Calu3 (cell line): ENCODE measurements around the gene PPP1R36. TPM values are rescaled to one million over a fixed set of nuclear protein-coding genes. Genes with fewer than 3 reads are reported as not detected.

Source experiments
- BruUV-seq: library from RNA; stranded (reverse); fragments of 400-500 nt; replicated peaks from 2 replicates; lab custom pipeline; 2021; lab: Mats Ljungman, UMichigan
- CTCF ChIA-PET: fragments of 300-600 bp; sonication (Branson Sonifier 250); formaldehyde crosslinking; loops from one replicate; lab custom pipeline; 2022; ENCODE audit warnings: antibody characterized with exemption; lab: Charles Lee
- DNase-seq: peaks from one replicate; pipeline ENCODE4 v3.0.0; 2022
- H3K27ac Mint-ChIP-seq: one replicate; pipeline ENCODE4 v1.8.0; 2022; ENCODE audit warnings: mixed read lengths; ENCODE audit not compliant: unreplicated experiment
- H3K27me3 Mint-ChIP-seq: one replicate; pipeline ENCODE4 v1.8.0; 2022; ENCODE audit warnings: mixed read lengths; ENCODE audit not compliant: unreplicated experiment
- H3K36me3 Mint-ChIP-seq: one replicate; pipeline ENCODE4 v1.8.0; 2022; ENCODE audit warnings: mild to moderate bottlenecking, moderate library complexity, mixed read lengths; ENCODE audit not compliant: insufficient read depth, unreplicated experiment
- H3K4me1 Mint-ChIP-seq: one replicate; pipeline ENCODE4 v1.8.0; 2022; ENCODE audit warnings: mild to moderate bottlenecking, low read depth, mixed read lengths; ENCODE audit not compliant: unreplicated experiment
- H3K4me3 Mint-ChIP-seq: one replicate; pipeline ENCODE4 v1.8.0; 2022; ENCODE audit warnings: mild to moderate bottlenecking, low read depth, moderate library complexity, mixed read lengths; ENCODE audit not compliant: unreplicated experiment
- H3K9me3 Mint-ChIP-seq: one replicate; pipeline ENCODE4 v1.8.0; 2022; ENCODE audit warnings: low read depth, mixed read lengths; ENCODE audit not compliant: unreplicated experiment
- CTCF ChIP-seq: fragments of 200-600 bp; IDR thresholded peaks from one replicate; pipeline ENCODE4 v1.8.0; 2022; ENCODE audit warnings: antibody characterized with exemption; ENCODE audit not compliant: unreplicated experiment
- intact Hi-C: fragments of 100-400 bp; cut with micrococcal nuclease; formaldehyde crosslinking; loops from one replicate; pipeline ENCODE4 v1.10.0; 2022; ENCODE audit not compliant: unreplicated experiment
- total RNA-seq: library from RNA; stranded (reverse); gene quantifications from 2 replicates; pipeline ENCODE4 v1.2.3, GENCODE V29; 2022

PPP1R36 gene
- total RNA-seq, 1 experiment from 2014 or later: 0.40 TPM

GRCh38 chr14:64561631-64562030 is 11.9 kb downstream of the PPP1R36 start:
- no peak for TF ChIP-seq CTCF
- no peak overlapping the region for H3K4me3 Mint-ChIP-seq
- no peaks in the 10 kb centered on the region for H3K36me3 Mint-ChIP-seq
- no peaks in the 10 kb centered on the region for H3K4me1 Mint-ChIP-seq
- no peaks in the 10 kb centered on the region for H3K27me3 Mint-ChIP-seq
- intact Hi-C loops: no loop called here
- DNase-seq: no peak
- no TSS peak for BruUV-seq
- H3K9me3 Mint-ChIP-seq: no peaks in the 10 kb centered on the region
- no peak overlapping the region for H3K27ac Mint-ChIP-seq
- CTCF ChIA-PET: no interaction called here

DNA sequence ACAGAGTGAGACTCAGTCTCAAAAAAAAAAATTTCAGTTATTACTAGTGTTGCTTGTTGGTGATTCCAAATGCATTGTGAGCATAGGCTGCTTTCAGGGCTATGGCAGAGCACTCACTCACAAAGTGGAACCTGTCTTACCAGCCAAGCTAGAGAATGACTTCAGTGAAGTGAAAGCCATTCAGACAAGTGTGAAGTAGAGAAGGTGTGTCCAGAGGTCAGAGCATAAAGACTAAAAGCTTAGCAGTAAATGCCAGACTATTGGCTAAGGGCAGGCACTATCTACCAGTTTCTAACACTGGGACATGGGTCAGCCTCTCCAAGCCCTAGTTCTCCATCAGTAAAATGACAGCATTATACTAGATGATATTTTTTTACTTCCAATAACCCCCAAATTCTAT is 12.7 kb downstream of the PPP1R36 start:
- CTCF ChIA-PET: interaction anchor here (0.6 kb wide), 1 partner anchor 26 kb away, joined by 5 read pairs; no protein-coding TSS in a partner anchor
- no TSS peak for BruUV-seq

DNA sequence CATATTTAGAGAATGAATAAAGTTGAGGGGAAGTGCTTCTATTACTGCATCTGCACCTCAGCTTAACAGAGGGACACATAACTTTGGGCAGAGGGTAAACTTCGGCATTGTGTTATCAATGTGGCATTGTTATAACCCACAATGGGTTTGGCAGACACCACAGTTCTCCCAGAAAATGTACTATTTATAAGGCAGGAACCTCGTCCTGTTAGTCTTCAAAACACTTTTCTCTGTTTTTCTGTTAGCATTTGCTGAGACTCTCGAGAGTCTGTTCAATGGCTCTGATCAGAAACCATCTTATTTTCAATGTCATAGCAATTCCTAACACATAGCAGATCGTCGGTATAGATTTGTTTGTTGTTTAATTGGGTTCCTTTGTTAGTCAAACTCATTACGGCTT is 13.9 kb downstream of the PPP1R36 start:
- BruUV-seq: no TSS peak
- intact Hi-C loops: no loop called here
- CTCF ChIA-PET: no interaction called here
- Mint-ChIP-seq H3K27me3 (no peaks in the 10 kb centered on the region), H3K36me3 (no peaks in the 10 kb centered on the region), H3K27ac (no peak overlapping the region), H3K9me3 (no peaks in the 10 kb centered on the region), H3K4me3 (no peak overlapping the region), H3K4me1 (no peaks in the 10 kb centered on the region)
- DNase-seq: no peak
- no peak for TF ChIP-seq CTCF

More for the DNA sequence above, 12.7 kb downstream of the PPP1R36 start:
- intact Hi-C loops: no loop called here
- no peak for TF ChIP-seq CTCF
- H3K4me1 Mint-ChIP-seq: no peaks in the 10 kb centered on the region
- no peaks in the 10 kb centered on the region for H3K36me3 Mint-ChIP-seq
- H3K4me3 Mint-ChIP-seq: no peak overlapping the region
- H3K9me3 Mint-ChIP-seq: no peaks in the 10 kb centered on the region
- no peaks in the 10 kb centered on the region for H3K27me3 Mint-ChIP-seq
- DNase-seq: no peak
- H3K27ac Mint-ChIP-seq: no peak overlapping the region

GRCh38 chr14:64566651-64567122 is 16.9 kb downstream of the PPP1R36 start:
- no peaks in the 10 kb centered on the region for H3K4me1 Mint-ChIP-seq
- peaks cover 5% of the 10 kb centered on the region for H3K36me3 Mint-ChIP-seq
- no peak overlapping the region for H3K27ac Mint-ChIP-seq
- DNase-seq: no peak
- intact Hi-C loops: no loop called here
- no peak overlapping the region for H3K4me3 Mint-ChIP-seq
- TF ChIP-seq CTCF: no peak
- H3K27me3 Mint-ChIP-seq: no peaks in the 10 kb centered on the region
- BruUV-seq: no TSS peak
- no peaks in the 10 kb centered on the region for H3K9me3 Mint-ChIP-seq
- CTCF ChIA-PET: no interaction called here
